ENCODE measurements around the gene HSPA6.

Gene HSPA6

GRCh38 chr1:161482610-161483009 is 41.7 kb upstream of the HSPA6 start:
- ATAC-seq (ENCODE audit: low read depth): no peak
- no peaks in the 10 kb centered on the region for H3K36me3 ChIP-seq (ENCODE audit: low read depth)
- no peak overlapping the region for H3K4me3 ChIP-seq (ENCODE audit: severe bottlenecking)
- no peaks in the 10 kb centered on the region for H3K9me3 ChIP-seq (ENCODE audit: severe bottlenecking)
- H3K27me3 ChIP-seq (ENCODE audit: insufficient read depth, poor library complexity, severe bottlenecking): no peaks in the 10 kb centered on the region
- no peak for TF ChIP-seq CTCF (IDR thresholded peaks at IDR 0.05; ENCODE audit: poor library complexity, severe bottlenecking)
- H3K4me1 ChIP-seq (ENCODE audit: insufficient read depth, poor library complexity, severe bottlenecking): peaks cover 12% of the 10 kb centered on the region
- H3K27ac ChIP-seq (ENCODE audit: poor library complexity, severe bottlenecking): no peak overlapping the region
- DNase-seq (ENCODE audit: low spot score): no peak

GRCh38 chr1:161483361-161483760 is 41.0 kb upstream of the HSPA6 start:
- Histone ChIP-seq H3K36me3 (ENCODE audit: low read depth) (no peaks in the 10 kb centered on the region), H3K9me3 (ENCODE audit: severe bottlenecking) (no peaks in the 10 kb centered on the region), H3K27ac (ENCODE audit: poor library complexity, severe bottlenecking) (no peak overlapping the region), H3K4me3 (ENCODE audit: severe bottlenecking) (no peak overlapping the region), H3K27me3 (ENCODE audit: insufficient read depth, poor library complexity, severe bottlenecking) (no peaks in the 10 kb centered on the region), H3K4me1 (ENCODE audit: insufficient read depth, poor library complexity, severe bottlenecking) (peaks cover 13% of the 10 kb centered on the region)
- no peak for ATAC-seq (ENCODE audit: low read depth)
- TF ChIP-seq CTCF (IDR thresholded peaks at IDR 0.05; ENCODE audit: poor library complexity, severe bottlenecking): no peak
- no peak for DNase-seq (ENCODE audit: low spot score)

GRCh38 chr1:161484613-161485012 is 39.7 kb upstream of the HSPA6 start:
- no peak for DNase-seq (ENCODE audit: low spot score)
- Histone ChIP-seq H3K4me1 (ENCODE audit: insufficient read depth, poor library complexity, severe bottlenecking) (peaks cover 13% of the 10 kb centered on the region), H3K9me3 (ENCODE audit: severe bottlenecking) (no peaks in the 10 kb centered on the region), H3K36me3 (ENCODE audit: low read depth) (no peaks in the 10 kb centered on the region), H3K4me3 (ENCODE audit: severe bottlenecking) (no peak overlapping the region), H3K27me3 (ENCODE audit: insufficient read depth, poor library complexity, severe bottlenecking) (no peaks in the 10 kb centered on the region), H3K27ac (ENCODE audit: poor library complexity, severe bottlenecking) (no peak overlapping the region)
- ATAC-seq (ENCODE audit: low read depth): no peak
- no peak for TF ChIP-seq CTCF (IDR thresholded peaks at IDR 0.05; ENCODE audit: poor library complexity, severe bottlenecking)

GRCh38 chr1:161486806-161487741 is 37.3 kb upstream of the HSPA6 start:
- ATAC-seq (ENCODE audit: low read depth) (peak; percentile 54), DNase-seq (ENCODE audit: low spot score) (no peak)
- H3K27me3 ChIP-seq (ENCODE audit: insufficient read depth, poor library complexity, severe bottlenecking): peaks cover 22% of the 10 kb centered on the region
- H3K27ac ChIP-seq (ENCODE audit: poor library complexity, severe bottlenecking): no peak overlapping the region
- no peaks in the 10 kb centered on the region for H3K36me3 ChIP-seq (ENCODE audit: low read depth)
- H3K4me3 ChIP-seq (ENCODE audit: severe bottlenecking): no peak overlapping the region
- no peaks in the 10 kb centered on the region for H3K9me3 ChIP-seq (ENCODE audit: severe bottlenecking)
- peaks cover 6% of the 10 kb centered on the region for H3K4me1 ChIP-seq (ENCODE audit: insufficient read depth, poor library complexity, severe bottlenecking)
- peak; percentile 70 for TF ChIP-seq CTCF (IDR thresholded peaks at IDR 0.05; ENCODE audit: poor library complexity, severe bottlenecking)

GRCh38 chr1:161491472-161491871 is 32.9 kb upstream of the HSPA6 start:
- H3K36me3 ChIP-seq (ENCODE audit: low read depth): no peaks in the 10 kb centered on the region
- peaks cover 6% of the 10 kb centered on the region for H3K4me1 ChIP-seq (ENCODE audit: insufficient read depth, poor library complexity, severe bottlenecking)
- H3K27me3 ChIP-seq (ENCODE audit: insufficient read depth, poor library complexity, severe bottlenecking): peaks cover 23% of the 10 kb centered on the region
- ATAC-seq (ENCODE audit: low read depth): no peak
- no peak overlapping the region for H3K4me3 ChIP-seq (ENCODE audit: severe bottlenecking)
- TF ChIP-seq CTCF (IDR thresholded peaks at IDR 0.05; ENCODE audit: poor library complexity, severe bottlenecking): no peak
- H3K27ac ChIP-seq (ENCODE audit: poor library complexity, severe bottlenecking): no peak overlapping the region
- DNase-seq (ENCODE audit: low spot score): no peak
- H3K9me3 ChIP-seq (ENCODE audit: severe bottlenecking): no peaks in the 10 kb centered on the region
